ENCODE measurements around the gene KCNAB3.

Gene KCNAB3

GRCh38 chr17:7931709-7932482, 2.2 kb upstream of the KCNAB3 start, which contains the start of the genes CNTROB and TRAPPC1 (continued):
- TF ChIP-seq ZNF274 (IDR thresholded peaks at IDR 0.05; ENCODE audit: low read length): no peak
- TF ChIP-seq ZNF274 (tag by site-specific recombination; IDR thresholded peaks at IDR 0.05; ENCODE audit: borderline replicate concordance): no peak
- TF ChIP-seq INSM2 (tag by site-specific recombination; IDR thresholded peaks at IDR 0.05): peak; percentile 88
- TF ChIP-seq ATF2 (tag by site-specific recombination; IDR thresholded peaks at IDR 0.05; ENCODE audit: low read depth): peak; percentile 100
- TF ChIP-seq KLF1 (tag by site-specific recombination; IDR thresholded peaks at IDR 0.05): peak; percentile 85
- TF ChIP-seq, protein P1, sequence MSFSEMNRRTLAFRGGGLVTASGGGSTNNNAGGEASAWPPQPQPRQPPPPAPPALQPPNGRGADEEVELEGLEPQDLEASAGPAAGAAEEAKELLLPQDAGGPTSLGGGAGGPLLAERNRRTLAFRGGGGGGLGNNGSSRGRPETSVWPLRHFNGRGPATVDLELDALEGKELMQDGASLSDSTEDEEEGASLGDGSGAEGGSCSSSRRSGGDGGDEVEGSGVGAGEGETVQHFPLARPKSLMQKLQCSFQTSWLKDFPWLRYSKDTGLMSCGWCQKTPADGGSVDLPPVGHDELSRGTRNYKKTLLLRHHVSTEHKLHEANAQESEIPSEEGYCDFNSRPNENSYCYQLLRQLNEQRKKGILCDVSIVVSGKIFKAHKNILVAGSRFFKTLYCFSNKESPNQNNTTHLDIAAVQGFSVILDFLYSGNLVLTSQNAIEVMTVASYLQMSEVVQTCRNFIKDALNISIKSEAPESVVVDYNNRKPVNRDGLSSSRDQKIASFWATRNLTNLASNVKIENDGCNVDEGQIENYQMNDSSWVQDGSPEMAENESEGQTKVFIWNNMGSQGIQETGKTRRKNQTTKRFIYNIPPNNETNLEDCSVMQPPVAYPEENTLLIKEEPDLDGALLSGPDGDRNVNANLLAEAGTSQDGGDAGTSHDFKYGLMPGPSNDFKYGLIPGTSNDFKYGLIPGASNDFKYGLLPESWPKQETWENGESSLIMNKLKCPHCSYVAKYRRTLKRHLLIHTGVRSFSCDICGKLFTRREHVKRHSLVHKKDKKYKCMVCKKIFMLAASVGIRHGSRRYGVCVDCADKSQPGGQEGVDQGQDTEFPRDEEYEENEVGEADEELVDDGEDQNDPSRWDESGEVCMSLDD (tag by site-specific recombination; IDR thresholded peaks at IDR 0.05): peak; percentile 98
- TF ChIP-seq, protein P2, sequence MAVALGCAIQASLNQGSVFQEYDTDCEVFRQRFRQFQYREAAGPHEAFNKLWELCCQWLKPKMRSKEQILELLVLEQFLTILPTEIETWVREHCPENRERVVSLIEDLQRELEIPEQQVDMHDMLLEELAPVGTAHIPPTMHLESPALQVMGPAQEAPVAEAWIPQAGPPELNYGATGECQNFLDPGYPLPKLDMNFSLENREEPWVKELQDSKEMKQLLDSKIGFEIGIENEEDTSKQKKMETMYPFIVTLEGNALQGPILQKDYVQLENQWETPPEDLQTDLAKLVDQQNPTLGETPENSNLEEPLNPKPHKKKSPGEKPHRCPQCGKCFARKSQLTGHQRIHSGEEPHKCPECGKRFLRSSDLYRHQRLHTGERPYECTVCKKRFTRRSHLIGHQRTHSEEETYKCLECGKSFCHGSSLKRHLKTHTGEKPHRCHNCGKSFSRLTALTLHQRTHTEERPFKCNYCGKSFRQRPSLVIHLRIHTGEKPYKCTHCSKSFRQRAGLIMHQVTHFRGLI (tag by site-specific recombination; IDR thresholded peaks at IDR 0.05): no peak
- TF ChIP-seq ZNF175 (tag by site-specific recombination; IDR thresholded peaks at IDR 0.05): no peak
- TF ChIP-seq, protein P3, sequence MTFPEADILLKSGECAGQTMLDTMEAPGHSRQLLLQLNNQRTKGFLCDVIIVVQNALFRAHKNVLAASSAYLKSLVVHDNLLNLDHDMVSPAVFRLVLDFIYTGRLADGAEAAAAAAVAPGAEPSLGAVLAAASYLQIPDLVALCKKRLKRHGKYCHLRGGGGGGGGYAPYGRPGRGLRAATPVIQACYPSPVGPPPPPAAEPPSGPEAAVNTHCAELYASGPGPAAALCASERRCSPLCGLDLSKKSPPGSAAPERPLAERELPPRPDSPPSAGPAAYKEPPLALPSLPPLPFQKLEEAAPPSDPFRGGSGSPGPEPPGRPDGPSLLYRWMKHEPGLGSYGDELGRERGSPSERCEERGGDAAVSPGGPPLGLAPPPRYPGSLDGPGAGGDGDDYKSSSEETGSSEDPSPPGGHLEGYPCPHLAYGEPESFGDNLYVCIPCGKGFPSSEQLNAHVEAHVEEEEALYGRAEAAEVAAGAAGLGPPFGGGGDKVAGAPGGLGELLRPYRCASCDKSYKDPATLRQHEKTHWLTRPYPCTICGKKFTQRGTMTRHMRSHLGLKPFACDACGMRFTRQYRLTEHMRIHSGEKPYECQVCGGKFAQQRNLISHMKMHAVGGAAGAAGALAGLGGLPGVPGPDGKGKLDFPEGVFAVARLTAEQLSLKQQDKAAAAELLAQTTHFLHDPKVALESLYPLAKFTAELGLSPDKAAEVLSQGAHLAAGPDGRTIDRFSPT (tag by site-specific recombination; IDR thresholded peaks at IDR 0.05): peak; percentile 96
- peak; percentile 96 for TF ChIP-seq PRDM10 (tag by site-specific recombination; IDR thresholded peaks at IDR 0.05)
- TF ChIP-seq ZNF561 (tag by site-specific recombination; IDR thresholded peaks at IDR 0.05; ENCODE audit: borderline replicate concordance): peak; percentile 12; the same call in 1 of the 2 replicates
- TF ChIP-seq ZNF530 (tag by site-specific recombination; IDR thresholded peaks at IDR 0.05; ENCODE audit: low read depth): no peak
- TF ChIP-seq ZXDB (tag by site-specific recombination; IDR thresholded peaks at IDR 0.05): peak; percentile 77; the same call in 1 of the 2 replicates
- no peak for TF ChIP-seq ZNF112 (tag by site-specific recombination; IDR thresholded peaks at IDR 0.05)
- no peak for TF ChIP-seq ZNF549 (tag by site-specific recombination; IDR thresholded peaks at IDR 0.05)
- TF ChIP-seq ZNF701 (tag by site-specific recombination; IDR thresholded peaks at IDR 0.05): peak; percentile 57; the same call in 1 of the 2 replicates
- TF ChIP-seq ZNF776 (tag by site-specific recombination; IDR thresholded peaks at IDR 0.05; ENCODE audit: borderline replicate concordance): no peak
- peak; percentile 89; the same call in 1 of the 2 replicates for TF ChIP-seq BCL11A (tag by site-specific recombination; IDR thresholded peaks at IDR 0.05; ENCODE audit: low read depth)
- TF ChIP-seq KLF10 (tag by site-specific recombination; IDR thresholded peaks at IDR 0.05): peak; percentile 55; the same call in 1 of the 2 replicates
- TF ChIP-seq YY2 (tag by site-specific recombination; IDR thresholded peaks at IDR 0.05): peak; percentile 69; the same call in 1 of the 2 replicates
- TF ChIP-seq TSHZ1 (tag by site-specific recombination; IDR thresholded peaks at IDR 0.05; ENCODE audit: borderline replicate concordance): peak; percentile 94; the same call in 1 of the 2 replicates

All from HEK293 (cell line).